GM21367 (cell line): ENCODE measurements around the gene MTCL1.

Source experiments
- ATAC-seq: cut with Tn5 transposase; IDR thresholded peaks from one replicate; pipeline ENCODE4 v1.9.1; 2021; ENCODE audit not compliant: unreplicated experiment

Gene MTCL1

DNA sequence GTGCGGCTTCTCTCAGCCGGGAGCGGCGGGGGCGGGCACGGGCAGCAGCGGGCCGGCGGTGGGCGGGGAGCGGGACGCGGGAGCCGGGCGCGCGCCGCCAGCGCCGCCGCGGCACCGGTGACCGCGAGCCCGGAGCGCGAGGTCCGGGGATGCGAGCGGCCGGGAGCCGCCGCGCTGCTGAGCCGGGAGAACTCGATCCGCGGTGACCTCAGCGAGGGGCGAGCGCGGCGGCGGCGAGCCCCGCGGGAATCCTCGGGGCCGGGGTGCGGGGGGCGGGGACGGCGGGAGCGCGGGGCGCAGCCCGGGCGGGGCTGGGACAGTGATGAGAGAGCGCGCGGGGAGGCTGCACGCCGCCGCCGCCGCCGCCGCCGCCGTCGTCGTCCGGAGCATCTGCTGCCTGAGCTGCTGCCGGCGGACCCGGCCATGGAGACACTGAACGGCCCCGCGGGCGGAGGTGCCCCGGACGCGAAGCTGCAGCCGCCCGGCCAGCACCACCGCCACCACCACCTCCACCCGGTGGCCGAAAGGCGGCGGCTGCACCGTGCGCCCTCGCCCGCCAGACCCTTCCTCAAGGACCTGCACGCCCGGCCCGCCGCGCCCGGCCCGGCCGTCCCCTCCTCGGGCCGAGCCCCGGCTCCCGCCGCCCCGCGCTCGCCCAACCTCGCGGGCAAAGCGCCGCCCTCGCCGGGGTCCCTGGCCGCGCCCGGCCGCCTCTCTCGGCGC lies at the start of gene MTCL1:
Gene MTCL1, plus strand, starts transcription at position 319 of the 723 bp plus-strand sequence. Its CDS starts 105 bp downstream, at position 424.
- ATAC-seq = peak; percentile 22

DNA sequence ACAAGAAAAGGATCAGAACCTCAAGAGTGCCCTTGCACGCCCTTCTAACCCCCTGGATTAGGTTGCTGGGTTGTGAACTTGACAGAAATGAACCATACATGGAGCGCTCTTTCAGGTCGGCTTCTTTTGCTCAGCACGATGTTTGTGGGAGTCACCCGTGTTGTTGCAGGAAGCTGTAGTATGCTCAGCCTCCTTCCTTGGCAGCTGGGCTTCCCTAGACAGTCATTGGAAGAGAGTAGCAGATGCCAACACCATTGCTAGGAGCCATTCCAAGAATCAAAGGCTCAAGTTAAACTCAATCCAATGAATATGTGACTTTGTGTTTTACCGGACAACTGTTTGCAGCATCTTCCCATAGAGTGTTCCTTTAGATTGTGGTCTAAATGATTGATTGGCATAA lies 49.1 kb upstream of the MTCL1 start:
- no peak for ATAC-seq

DNA sequence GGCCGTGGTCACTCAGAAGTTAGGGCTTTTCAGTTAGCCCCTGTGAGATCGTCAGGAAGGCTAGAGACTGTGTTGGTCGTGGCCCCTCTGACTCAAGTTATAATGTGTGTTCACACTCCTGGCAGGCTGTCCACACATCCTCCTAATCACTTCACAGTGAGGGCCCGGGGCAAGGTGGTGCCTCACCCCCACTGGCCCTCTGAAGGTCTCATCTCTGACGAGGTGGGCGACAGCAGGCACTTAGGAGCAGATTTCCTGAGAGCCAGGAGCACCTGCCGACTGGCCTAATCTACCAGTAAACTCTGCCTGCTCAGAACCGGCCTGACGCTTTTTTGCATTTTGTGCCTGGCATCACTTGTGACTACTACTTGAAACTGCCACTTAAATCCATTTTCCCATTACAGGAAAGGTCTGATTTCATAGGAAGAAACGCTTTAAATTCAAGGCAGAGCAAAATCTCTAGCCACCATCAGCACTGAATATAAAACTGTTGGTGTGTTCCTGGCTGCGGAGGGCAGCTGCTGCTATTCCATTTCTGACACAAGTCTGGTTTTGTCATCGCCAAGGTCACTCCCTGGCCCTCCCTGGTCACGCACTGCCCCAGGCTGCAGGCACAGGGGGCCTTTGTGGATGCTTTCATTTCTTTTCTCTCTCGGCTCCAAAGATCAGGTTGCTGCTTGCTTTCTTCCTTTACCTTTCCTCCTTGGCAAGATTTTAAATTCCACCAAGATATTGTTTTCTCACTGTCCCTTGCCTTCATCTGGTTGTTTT lies 48.1 kb upstream of the MTCL1 start:
- no peak for ATAC-seq

DNA sequence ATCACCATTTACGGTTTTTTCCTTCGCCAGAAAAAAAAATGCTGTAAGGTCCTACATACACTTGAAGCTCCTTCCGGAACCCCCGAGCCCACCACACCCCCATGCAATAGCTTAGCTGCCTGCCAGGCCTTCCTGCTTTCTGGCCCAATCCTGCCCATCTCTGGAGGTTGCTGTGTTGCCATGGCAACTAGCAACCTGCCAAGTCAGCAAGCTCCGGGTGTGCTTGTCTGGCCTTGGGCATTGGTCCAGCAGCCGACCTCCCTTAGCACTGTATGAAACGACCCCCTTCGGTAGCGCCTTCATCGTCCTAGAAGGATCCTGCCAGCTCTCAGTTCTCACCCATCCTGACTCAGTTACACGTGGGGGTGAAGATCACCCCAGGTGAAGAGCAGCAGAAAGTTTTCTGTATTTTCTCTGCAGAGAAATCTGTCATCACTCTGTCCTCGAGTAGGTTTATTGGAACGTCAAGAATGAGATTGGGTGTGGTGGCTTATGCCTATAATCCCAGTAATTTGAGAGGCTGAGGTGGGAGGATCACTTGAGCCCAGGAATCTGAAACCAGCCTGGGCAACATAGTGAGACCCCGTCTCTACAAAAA lies 47.4 kb upstream of the MTCL1 start:
- no peak for ATAC-seq

DNA sequence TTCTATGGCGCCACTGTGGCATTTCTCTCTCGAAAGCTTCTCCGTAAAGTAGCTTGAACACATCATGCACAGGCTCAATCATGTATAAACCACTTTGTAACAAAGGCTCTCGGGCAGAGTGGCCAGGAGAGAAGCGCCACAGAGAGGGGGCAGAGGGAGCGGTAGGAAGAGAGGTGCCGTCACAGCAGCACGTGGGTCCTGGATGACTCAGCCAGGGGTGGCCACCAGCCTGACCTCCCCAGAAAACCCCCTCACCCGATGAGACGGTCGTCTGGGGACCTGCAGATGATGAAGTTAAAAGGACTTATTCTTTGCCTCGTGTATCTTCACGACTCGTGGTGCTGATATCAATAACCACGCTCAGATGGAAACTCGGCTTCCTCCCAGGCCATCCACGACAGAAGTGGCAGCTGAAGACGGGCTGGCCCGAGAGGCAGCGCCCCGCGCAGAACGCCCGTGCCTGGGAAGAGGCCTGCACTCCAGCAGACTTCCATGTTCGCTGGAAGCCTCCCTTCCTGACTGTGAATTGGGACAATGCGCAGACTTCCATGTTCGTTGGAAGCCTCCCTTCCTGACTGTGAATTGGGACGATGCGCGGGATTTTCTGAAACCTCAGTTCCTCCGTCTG lies 46.4 kb upstream of the MTCL1 start:
- ATAC-seq = no peak

DNA sequence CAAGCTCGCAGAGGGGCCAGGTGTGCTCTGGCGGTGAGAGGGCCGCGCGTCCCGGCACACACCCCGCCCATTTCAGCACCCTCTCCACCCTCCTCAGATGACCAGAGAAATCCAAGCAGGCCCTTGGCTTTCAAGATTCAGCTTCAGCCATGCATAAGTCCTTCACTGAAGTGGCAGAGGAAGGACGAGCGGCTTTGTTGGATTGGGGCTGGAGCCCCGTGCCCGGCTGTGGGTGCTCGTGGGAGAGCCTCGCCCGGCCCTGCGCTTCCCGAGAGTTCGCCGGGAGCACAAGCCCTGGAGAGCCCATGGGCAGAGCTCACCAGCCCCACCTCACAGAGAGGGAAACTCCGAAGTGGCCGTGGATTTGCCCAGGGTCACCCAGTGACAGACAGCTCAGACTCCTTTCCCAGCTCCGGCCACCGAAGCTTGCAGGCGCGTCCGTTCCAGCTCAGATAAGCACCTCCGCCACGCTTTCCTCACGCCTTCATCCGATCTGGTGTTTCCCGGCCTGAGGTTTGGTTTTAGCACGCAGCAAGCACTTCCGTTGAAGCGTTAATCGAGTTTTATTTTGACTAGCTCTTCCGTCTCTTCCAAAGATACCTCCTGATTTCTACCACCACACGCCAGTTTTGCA lies 45.6 kb upstream of the MTCL1 start:
- ATAC-seq = no peak

DNA sequence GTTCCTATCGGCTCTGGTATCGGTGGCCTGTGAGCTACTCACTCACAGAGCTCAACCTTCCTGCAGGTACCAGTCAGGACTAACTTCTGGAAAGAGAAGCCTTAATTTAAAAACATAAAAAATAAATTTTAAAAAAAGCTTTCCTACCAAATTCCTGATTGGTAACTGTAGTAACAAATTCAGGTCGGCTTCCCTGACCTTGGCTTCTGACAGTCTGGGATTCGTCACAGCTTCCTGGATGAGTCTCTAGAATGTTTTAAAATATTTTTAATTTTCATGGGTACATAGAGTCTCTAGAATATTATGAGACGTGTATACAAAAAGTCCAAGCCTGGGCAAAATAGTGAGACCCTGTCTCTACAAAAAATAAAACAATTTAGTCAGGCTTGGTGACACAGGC lies 45.0 kb upstream of the MTCL1 start:
- ATAC-seq = no peak

DNA sequence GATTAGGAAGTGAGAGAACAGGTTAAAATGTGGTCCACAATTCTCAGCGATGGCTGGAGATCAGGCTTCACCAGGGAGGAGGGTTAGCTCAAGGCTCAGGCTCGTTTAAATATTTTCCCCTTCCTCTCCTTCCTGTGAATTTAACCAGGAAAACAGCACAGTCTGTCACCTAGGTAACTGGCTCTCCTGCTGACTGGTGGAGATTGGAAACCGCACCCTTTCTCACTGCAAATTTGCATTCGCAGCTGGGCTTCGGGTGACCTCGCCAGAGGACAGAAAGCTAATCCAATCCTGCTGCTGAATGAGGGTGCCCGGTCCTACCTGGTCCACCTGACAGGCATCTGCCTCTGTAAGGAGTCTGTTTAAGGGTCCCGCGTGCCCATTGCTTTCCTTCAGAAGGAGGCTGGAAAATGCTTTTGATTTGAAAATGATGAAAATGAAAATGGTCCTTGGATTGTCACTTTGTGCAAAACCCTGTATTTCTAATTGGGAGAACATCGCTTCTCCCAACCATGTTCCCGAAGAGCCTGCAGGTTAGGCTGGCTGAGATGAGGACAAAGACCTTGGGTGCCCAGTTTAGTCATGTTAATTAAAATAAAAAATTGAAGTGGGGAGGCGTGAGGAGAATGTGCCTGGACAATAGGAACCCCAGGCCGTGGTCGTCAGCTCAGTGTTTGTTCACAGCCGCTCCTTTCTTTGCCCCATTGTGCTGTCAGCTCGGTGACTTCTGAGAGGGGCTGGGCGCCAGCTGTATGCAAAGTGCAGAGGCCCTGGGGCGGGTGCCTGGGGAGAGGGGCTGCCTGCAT lies 43.4 kb upstream of the MTCL1 start:
- ATAC-seq = no peak

DNA sequence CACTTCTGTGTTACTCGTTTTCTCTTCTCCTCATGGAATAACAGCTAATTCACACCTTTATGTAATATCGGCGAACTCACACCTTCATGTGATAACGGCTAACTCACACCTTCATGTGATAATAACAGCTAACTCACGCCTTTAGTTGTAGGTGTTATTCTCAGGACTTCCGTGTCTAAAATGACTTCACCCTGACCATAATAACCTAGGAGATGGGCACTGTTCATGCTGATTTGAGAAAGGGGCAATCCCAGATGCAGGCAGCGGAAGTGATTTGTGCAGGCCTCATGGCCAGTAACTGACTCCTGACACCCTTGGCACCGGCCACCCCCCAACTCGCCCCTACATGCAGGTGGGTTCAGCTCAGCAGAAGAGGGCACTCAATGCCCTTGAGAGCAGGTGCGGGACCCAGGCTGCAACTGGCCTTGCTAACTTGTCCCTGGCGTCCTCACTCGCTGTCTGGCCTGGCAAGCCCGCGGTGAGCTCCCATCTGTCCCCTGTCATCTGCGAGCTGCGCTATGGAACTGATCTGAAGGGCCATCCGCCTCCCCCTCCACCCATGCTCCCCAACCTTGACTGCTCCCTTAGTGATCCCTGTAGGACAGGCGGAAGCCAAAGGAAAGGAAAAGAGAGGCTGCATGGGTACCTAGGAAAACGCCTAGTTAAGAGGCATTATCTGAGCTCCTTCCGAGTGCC lies 42.6 kb upstream of the MTCL1 start:
- ATAC-seq = no peak

DNA sequence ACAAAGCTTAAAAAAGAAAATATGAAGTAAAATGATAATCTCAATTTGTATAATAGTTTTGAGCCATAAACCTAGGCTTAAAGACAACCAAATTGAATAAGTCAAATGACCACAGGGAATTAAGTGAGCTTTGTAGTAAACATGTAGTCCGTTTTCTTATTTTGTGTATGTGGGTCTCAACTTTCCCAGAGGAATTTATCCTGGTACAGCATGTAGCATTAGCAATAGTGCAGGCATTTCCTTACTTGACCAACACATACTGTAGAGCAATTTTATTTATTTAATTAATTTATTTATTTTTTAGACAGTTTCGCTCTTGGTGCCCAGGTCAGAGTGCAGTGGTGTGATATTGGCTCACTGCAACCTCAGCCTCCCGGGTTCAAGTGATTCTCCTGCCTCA lies 37.5 kb upstream of the MTCL1 start:
- ATAC-seq = no peak

DNA sequence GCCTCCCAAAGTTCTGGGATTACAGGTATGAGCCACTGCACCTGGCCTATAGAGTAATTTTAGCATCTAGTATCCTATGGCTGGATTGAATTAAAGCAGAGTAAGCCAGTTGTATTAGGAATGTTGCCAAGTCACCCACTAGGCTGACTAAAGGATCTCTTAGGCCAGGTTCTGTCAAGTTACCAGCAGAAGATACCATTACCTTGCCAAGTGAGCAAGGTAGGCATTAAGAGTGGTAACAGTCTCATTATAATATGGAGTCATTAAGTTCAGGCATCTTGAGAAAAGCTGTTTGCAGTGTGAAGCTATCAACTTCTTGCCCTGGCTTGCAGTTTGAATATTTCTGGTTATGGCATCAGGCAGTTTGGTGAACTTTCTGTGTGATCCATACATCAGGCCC lies 37.0 kb upstream of the MTCL1 start:
- ATAC-seq = no peak

DNA sequence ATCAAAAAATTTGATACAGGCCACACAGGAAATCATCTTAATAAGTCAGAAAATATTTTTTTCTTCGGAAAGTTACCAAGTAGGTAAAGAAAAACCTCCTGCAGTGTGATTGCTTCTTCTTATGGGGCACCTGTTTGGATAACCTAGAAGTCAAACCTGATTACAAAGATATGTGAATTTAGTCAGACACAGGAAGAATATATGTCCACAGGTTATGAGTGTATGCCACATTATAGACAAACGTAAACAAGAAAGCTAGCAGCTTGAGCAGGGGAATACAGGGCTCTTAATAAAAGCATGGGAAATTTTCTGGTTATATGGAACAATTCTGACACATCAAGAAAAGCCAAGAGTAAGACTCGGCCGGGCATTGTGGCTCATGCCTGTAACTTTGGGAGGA lies 35.8 kb upstream of the MTCL1 start:
- no peak for ATAC-seq

DNA sequence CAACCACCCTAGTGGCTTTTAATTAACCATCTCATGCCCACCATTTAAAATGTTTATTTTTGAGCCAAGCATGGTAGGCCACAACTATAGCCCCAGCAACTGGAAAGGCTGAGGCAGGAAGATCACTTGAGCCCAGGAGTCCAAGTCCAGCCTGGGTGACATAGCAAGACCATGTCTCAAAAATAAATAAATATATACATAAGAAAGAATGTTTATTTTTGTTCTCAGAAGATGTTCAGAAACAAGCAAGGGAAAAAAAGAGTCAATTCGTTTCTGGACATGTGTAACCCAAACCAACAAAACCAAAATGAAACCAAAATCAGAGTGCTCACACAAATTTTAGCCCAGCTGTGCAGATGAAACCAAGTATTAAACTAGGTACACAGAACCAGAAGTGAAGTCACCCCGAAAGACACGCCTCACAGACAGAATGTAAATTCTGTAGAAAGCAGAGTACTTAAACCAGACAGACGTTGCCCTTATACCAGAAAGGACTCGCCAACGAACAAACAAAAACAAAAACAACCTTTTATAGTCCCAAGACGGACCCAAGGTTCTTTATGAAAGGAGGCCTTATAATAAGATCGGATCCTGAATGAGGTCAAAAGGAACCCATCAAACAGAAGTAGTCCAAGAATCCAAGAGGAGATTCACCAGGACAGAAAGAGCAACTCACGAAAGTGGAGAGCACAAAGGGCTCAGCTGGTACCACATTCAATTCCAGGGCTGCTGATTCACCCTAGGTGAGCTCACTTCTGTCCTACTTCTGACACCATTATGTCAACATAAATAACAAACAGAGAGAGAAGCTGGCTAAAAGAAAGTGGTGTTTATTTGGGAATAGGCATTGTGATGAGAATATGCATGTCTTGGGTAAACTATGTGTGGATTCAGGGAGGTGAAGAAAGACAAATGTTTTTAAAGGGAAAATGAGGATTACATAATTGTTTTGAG lies 31.8 kb upstream of the MTCL1 start:
- ATAC-seq = peak; percentile 78

DNA sequence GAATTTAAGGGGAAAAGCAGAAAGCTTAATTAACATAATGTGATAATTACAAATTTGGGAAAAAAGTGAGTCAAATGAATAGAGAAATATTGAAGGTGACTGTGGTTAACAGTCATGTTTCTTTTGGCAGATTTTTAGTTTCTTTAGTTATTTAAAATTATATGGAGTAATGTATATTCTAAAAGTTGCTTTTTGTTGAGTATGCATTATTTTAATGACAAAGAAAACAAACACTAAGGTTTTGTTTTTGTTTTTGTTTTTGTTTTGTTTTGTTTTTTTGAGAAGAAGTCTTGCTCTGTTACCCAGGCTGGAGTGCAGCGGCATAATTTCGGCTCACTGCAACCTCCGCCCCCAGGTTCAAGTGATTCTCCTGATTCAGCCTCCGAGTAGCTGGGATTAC lies 30.3 kb upstream of the MTCL1 start:
- ATAC-seq = no peak

DNA sequence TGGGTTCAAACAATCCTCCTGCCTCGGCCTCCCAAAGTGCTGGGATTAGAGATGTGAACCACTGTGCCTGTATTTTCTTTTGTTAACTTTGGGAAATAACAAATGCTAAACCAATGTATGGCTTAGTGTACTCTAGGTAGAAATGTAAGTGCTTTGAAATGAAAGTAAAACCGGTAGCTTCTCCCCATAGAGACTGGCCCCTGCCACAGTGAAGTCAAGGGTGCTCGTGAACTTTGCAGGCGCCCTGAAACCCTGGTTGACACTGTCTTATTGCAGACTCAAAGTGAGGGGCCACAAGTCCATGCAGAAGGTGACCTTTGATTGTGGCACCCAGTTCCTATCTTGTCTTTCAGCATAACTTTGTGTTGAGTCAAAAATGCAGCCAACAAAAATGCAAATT lies 24.2 kb upstream of the MTCL1 start:
- no peak for ATAC-seq

DNA sequence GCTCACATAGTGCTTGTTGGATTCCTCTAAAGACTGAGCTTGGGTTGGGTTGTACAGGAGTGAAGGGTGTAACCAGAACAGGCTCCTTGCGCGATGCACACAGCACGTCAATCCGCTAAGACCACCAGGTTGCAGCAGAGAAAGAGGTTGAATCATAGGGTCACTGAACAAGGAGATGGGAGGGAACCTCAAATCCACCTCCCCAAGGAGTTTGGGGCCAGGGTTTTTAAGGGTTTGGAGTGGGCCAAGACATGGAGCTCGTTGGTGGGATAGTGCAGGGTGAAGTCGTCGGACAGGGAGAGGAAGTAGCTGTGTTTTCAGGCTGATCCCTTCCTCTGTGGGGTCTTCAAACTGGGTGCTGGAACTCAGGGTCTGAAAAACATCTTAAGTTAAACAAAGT lies 20.8 kb upstream of the MTCL1 start:
- ATAC-seq = no peak

DNA sequence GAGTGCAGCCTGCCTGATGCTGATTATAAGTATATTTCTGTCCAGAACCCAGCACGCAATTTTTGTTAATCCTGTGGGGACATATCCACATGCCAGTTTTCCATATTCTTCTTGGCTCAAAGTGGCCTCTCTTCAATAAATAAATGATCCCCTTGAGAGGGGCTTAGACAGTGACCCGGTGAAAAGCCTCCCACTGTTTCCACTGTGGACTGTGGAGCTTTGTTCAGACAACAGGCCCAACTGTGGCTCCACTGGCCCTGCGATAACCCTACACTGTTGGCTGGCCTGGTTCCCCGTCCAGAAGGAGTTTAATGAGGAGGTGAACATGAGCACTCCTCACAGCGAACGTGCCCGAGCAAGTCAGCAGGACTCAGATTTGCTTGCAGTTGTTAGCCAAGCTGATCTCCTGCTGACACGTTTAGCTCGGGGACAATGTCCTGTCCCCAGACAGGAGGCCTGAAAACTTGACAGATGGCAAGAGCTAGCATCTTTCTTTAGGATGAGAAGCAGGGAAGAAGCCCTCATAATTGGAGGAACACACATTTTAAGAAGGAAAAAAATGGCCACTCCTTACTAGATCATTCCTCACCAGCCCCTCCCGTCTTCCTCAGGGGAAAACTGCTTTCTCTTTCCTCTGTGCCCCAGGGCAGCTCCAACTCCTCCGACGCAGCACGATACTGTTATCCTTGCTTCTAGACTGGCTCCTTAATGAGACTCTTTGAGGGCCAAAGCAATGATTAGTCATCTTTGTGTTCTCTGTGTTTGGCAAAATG lies 20.0 kb upstream of the MTCL1 start:
- no peak for ATAC-seq

DNA sequence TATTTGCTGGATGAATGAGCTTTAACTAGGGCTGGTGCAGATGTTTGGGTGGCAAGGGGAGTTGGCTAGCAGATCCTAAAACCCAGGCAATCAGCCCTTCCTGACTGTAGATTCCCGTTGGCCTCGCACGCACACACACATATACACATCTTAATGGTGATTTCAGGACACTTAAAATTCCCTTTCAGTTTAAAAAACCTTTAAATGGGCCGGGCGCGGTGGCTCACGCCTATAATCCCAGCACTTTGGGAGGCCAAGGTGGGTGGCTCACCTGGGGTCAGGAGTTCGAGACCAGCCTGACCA lies 19.5 kb upstream of the MTCL1 start:
- no peak for ATAC-seq
